HuH-7.5 (cell line): Measurements from ENCODE around the gene AMDHD2.

Experiments
- DNase-seq: peaks from one replicate; pipeline ENCODE4 v3.0.0; 2011; ENCODE audit warnings: low spot score

The AMDHD2 gene

GRCh38 chr16:2499454-2499853 lies 20.7 kb upstream of the AMDHD2 start:
- no peak for DNase-seq

GRCh38 chr16:2499890-2500429 lies 20.2 kb upstream of the AMDHD2 start:
- DNase-seq = no peak

DNA sequence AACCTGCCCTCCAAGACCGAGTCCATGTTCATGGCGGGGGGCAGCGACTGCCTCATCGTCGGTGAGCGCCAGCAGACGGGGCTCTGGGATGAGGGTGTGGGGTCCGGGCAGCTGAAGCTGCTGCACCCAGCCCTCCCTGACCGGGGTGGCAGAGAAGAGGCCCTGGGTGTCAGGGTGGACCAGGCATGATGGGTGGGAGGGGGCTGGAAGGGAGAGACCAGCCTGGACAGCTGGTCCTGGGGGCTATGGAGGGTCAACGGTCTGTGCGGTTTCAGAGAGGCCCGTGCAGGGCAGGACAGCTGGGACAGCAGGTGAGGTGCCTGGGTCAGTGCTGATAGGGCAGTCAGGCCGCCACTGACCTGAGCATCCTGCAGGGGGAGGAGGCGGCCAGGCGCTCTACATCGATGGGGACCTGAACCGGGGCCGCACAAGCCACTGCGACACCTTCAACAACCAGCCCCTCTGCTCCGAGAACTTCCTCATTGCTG lies 19.7 kb upstream of the AMDHD2 start:
- DNase-seq = no peak

DNA sequence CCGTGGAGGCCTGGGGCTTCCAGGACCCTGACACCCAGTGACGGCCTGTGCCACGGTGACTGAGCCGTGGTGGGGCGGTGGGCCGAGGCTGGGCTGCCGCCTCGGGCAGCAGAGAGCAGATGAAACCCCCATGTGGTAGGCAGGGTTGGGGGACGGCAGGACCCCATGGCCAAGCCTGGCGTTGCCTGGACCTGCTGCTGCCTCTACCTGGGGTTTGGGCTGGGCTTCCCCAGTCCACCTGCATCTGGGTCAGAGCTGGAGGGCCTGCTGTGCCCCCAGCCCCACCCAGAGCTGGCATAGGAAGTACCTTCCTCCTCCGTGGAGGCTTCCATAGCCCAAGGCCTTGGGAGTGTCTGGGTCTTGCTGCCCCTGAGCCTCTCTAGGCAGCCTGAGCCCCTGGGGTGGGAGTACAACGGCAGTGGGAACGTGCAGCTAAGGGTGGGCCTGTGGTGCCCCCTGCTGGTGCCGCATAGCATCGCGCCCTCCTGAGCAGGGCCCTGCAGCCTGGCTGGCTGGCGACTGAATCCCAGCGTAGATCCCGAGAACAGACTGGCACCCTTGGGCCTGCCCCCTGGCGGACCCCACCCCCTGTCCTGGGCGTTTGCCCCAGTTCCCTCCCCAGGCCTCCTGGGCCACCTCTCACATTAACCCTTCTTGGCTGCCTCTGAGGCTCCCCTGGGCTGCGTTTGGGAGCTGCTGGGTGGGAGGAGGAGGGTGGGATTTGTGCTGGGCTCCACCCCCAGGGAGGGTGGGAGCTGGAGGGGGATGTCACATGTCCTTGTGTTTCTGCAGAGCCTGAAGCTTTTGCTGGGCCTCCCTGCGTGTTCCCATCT lies 19.0 kb upstream of the AMDHD2 start:
- peak; percentile 83 for DNase-seq

GRCh38 chr16:2501946-2502895 lies 17.9 kb upstream of the AMDHD2 start:
- DNase-seq = no peak

GRCh38 chr16:2505695-2506094 lies 14.5 kb upstream of the AMDHD2 start:
- no peak for DNase-seq

DNA sequence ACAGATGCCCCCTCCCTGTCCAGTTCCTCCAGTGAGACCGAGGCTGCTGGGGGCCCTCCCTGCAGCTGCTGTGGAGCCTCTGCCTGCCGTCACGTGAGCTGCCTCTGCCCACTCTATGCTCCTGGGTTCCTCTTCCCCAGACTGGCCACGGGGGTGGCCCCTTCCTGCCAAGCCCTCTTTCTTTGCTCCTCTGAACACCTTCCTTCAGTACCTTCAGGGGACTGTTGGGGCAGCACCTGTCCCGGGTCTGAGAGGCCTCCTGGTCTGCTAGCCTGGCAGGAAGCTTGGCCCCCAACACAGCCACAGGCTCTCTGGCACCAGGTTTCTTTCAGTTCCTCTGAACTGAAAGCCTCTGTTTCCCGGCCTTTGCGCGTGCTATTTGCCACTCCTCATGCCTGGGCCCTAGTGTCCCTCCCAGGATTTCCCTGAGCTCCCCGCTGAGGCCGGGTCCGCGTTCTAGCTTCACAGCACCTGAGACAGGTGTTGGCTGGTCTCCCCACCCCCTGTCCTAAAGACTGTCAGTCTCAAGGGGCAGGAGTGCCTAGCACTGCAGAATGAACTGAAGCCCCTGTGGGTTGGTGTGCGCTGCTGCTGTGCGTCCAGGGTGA lies 13.0 kb upstream of the AMDHD2 start:
- no peak for DNase-seq

- DNase-seq = no peak
Observed at GRCh38 chr16:2507665-2508064, 12.5 kb upstream of the AMDHD2 start.

DNA sequence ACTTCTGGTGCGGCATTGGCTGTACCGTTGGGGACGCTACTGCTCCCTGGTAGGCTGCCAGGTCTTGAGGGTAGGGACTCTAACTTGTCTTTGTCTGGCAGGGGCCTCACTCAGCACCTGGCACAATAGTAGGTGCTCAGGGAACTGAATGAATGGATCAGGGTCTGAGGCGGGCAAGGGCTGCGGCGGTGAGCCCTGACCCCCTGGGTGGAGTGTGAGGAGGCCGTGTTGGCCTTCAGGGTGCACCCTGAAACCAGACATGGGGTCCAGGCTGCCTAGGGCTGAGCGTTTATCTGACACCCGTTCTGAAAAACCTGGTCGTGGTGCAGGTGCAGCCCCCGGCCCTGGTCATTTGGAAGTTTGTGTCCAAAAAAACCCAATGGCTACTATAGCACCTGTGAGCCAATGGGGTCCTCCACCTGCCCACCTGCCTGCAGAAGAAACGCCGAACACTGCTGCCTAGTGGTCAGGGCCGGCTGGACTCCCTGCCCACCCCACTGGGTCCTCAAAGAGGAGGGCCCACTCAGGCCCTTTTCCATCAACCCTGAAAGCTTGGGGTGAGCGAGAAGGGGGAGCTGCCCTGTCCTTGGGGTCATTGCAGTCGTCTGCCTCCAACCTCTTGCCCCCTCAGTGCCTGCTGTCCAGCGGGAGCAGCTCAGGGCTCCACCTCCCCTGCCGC lies 11.3 kb upstream of the AMDHD2 start:
- no peak for DNase-seq

- no peak for DNase-seq
Observed at GRCh38 chr16:2511128-2511800, 8.9 kb upstream of the AMDHD2 start.

- DNase-seq = no peak
Observed at GRCh38 chr16:2511996-2512734, 8.0 kb upstream of the AMDHD2 start.

- no peak for DNase-seq
Observed at GRCh38 chr16:2512735-2513404, 7.3 kb upstream of the AMDHD2 start.

DNA sequence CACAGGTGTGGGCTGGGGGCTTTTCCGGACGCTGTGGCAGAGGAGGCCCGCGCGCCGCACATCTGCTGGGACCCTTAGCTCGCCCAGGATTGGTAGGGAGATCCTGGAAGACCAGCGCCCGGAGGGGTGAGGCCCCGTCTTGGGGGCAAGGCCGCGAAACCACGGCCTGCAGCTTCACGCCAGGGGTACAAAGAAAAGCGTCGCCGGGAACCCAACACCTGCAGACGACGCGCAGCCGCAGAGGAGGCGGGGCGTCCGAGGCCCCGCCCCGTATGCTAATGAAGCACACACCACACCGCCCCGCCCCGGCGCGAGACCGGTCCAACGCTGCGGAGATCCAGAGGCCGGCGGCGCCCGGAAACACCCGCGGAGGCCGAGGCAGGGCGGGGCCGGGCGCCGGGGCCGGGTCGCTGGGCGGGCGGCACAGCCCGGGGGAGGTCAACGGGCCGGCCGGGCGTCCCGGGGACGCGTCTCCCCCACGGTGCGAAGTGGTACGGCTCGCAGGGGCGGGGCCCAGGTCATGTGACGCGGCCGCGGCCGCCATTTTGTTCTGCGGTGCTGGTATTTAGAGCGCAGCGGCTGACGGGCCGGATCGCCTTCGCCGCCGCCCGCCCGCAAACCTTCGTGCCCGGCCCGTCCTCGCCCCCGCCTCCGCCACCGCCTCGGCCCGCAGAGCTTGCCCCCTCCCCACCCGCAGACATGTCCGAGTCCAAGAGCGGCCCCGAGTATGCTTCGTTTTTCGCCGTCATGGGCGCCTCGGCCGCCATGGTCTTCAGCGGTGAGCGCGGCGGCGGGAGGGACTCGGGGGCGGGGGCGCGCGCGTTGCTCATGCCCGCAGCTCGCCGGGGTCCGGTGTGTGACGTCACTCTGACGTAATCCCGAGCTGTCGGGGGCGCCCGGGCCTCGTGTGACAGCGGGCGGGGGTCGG lies 6.5 kb upstream of the AMDHD2 start, which contains the start of gene ATP6V0C:
Gene ATP6V0C (plus strand): TSS at position 548 of the 928 bp plus-strand sequence. CDS start 152 bp downstream, at position 700.
- peak; percentile 91 for DNase-seq

DNA sequence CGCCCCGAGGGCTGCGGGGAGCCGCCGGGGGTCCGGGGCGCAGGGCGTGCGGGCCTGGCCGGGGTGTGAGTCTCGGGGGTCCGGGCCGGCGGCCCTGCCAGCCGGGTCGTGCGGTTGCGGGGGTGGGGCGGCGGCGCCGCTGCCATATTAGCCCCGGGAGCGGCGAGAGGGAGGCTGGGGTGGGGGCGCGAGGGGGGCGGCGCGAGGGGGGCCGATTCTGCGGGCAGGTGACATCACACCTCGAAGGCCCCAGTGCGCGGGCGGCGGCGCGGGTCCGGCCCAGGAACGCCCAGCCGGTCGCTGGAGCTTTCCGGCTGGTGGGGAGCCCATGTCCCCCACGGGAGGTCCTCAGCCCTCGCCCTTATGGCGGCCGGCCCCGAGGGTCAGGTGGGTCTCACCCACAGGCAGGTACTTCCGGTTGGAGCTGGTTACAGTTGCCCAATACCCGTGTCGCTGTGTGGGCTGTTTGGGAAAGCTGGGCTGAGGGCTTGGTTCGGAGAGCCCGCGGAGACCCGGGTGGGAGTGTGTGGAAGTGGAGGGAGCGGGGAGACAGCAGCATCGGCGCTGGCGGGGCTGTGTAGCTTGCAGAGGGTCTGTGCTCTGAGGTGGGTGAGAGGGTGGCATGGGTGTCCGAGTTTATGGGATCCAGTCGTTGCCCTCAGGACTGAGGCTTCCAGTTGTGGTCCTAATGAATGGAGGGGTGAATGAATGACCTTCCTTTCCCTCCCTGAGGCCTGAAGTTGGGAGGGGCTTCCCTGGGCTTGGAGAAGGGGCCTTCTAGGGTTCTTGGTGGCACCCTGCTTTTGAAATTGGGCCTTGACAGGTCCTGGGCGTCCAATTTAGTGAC lies 5.6 kb upstream of the AMDHD2 start:
- DNase-seq = no peak

DNA sequence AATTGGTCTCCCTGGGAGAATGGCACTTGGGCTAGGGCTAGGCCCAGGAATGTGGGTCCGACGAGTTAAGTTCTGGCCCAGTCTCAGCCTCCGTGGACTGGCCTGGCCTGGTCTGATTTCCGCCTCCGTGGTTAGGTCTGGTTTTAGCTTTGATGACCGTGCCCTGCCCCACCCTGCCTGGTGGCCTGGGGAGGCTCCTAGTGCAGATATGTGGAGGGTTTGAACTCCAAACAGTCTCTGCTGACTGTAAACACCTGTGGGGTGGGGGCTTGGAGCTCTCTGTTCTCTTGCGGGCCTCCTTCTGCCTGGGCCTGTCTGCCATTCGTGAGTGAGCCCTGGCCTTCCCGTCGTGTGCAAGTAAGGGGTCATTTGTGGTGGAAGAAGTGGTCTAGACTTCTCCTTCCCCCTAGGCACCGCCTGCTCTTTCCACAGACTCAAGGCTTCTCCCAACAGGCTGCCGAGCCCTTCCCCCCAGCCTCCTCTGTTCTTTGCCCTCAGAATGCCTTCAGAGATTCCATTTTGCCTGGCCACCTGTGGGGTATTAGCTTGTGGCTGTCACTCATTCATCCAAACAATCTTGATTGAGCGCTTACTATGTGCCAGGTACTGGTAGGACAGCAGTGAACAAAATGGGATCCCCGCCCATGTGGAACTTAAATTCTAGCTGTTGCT lies 4.9 kb upstream of the AMDHD2 start:
- no peak for DNase-seq

GRCh38 chr16:2516391-2517240 lies 3.6 kb upstream of the AMDHD2 start:
- no peak for DNase-seq
